GM10847 (cell line): ENCODE results near the gene MEI4.

Experiments used
- POLR2A ChIP-seq: IDR thresholded peaks from 2 replicates; pipeline ENCODE4 v1.6.1; 2011; ENCODE audit not compliant: insufficient read length; ENCODE audit errors: extremely low read depth

MEI4 gene, protein sequence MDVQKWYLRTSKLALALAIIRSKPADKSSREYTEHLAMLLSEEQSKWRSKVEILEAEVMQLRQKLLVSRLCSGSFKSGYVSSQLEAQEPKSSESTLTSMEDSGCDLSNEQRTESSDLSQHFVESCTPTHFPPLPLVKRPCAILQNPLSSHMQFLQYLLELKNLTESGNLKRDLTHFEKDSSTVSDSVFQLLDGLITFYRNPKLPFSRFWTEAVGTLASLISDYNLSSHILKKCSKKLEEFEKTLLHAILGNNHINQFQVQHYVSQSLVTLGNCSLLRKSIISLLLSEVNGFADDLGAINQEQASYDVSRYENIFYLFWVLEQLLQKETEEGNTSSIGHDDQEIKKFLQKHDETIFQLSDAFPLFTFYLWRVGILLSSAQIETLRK

DNA sequence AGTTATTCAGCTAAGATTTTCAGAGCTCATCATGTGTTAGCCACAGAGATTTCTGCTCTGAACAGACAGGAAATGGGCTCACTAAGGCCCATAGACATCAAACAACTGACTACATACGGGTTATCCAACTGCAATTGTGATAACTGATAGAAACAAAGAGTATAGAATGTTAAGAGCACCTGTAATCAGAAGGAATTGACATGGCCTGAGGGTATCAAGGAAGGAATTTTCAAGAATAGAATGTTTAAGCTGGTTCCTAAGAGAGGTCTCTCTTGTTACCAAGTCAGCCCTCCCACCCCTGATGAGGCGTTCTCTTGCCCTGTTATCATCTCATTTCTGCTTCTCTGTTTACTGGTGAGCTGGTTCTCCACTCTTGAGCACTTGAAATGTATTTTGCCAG lies at the start of gene MEI4:
Gene MEI4 (plus strand): TSS at position 301 of the 400 bp plus-strand sequence. CDS start 37,633 bp downstream, outside the sequence.
- TF ChIP-seq POLR2A: no peak

- no peak for TF ChIP-seq POLR2A
Measured at GRCh38 chr6:77604476-77604875, 48.4 kb upstream of the MEI4 start.

DNA sequence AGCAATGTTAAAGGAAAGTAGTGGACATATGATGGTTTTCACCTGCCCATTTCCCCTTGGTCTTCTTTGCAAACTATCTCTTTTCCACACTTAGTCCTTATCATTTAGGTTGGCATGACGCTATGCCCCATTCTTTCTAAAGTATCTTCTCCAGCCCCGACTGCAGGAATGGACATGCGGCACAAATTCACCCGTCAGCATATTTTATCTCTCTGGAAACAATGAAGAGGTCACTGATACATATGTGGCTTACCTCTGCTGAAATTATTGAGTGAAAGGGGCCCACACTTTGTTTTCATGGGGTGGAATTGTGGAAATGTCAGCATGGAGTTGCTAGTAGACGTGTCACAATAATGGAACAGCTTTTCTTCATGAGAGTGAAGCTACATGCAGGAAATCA lies 45.8 kb upstream of the MEI4 start:
- no peak for TF ChIP-seq POLR2A

- no peak for TF ChIP-seq POLR2A
Measured at GRCh38 chr6:77609106-77609505, 43.7 kb upstream of the MEI4 start.

DNA sequence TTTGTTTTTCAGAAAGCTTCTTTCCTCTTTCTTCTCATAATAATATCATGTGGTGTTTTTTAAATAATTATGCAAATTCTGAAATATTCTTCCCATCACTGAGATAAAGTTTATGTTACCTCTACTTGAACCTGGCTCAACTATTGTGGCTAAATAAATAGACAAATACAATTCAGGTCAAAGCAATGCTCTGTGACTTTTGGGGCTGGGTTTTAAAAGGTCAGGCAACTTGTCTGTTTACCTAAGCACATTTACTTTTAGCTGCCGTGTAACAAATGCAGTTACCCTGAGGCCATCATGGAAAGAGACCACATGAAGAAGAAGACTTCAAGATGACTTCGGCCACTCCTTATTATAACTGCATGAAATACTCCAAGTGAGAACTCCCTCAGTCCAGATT lies 33.7 kb upstream of the MEI4 start:
- TF ChIP-seq POLR2A: no peak

GRCh38 chr6:77620278-77620882 lies 32.5 kb upstream of the MEI4 start:
- no peak for TF ChIP-seq POLR2A

GRCh38 chr6:77624515-77624914 lies 28.3 kb upstream of the MEI4 start:
- TF ChIP-seq POLR2A: no peak

GRCh38 chr6:77626426-77626825 lies 26.4 kb upstream of the MEI4 start:
- no peak for TF ChIP-seq POLR2A

- no peak for TF ChIP-seq POLR2A
Measured at GRCh38 chr6:77630014-77630413, 22.8 kb upstream of the MEI4 start.

DNA sequence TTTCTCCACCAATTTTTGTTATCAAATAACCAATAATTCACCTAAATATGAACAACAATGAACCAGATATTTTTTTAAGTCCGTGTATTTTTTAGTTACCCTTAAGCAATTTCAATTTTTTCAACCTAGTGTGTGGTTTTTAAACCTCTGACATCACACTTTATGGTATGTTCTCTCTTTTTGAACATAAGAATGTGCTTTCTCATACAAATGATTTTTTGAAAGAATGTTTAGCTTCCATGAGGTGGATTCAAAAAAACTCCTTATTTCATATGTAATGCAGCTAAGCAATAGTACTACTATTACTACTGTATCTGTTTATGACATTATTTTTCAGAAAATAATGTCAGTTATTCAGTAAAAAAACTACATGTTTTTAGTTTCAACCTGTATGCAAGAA lies 19.4 kb upstream of the MEI4 start:
- no peak for TF ChIP-seq POLR2A

- no peak for TF ChIP-seq POLR2A
Measured at GRCh38 chr6:77633993-77634715, 18.7 kb upstream of the MEI4 start.

DNA sequence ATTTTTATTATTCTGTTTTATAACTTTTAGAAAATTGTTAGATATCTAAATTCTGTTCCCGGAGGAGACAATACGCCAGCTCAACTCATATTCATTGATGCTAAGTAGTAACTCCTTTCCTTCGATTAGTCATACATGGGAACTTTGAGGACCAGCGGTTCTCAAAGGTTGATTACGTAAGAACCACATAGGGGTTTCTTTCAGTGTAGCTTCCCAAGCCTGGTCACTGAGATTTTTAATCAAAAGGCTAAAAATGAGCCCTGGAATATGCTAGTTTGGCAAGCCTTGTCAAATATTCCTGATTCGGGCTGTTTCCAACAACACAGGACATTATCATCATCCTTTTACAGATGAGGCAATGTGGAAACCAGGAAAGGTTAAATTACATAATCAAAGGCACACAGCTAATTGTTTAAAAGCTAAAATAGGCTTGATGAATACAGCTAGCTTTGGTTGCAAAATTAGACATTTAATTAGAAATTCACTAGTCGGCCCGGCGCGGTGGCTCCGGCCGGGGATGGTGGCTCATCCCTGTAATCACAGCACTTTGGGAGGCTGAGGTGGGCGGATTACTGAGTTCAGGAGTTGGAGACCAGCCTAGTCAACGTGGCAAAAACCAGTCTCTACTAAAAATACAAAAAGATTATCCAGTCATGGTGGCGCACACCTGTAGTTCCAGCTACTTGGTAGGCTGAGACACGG lies 14.6 kb upstream of the MEI4 start:
- no peak for TF ChIP-seq POLR2A

DNA sequence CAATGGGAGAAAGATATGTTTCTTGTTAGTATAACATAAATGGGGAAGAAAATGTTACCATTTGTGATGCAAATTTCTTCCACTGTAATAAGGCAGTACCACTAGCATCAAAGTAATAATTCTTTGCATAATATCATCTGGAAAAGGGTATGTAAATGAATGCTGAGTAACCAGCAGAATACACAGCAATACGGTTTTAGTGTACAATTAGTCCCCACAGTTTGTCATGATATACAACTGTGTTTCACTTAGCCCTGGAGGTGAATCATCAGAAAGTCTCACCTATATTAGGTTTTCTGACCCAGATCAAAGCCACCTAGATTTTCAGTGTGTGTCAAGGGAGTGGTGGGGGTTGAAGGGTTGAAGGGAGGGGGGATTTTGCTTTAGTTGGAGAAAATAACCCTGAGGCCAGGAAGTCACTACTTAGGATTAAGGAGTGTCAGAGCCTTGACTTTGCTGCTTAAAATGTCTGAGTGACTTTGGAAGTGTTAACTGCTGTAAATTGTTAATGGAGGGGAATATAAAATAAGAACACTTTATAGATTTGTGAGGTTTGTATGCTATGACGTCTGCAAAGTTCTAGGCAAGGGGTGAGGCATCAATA lies 8.6 kb upstream of the MEI4 start:
- no peak for TF ChIP-seq POLR2A

DNA sequence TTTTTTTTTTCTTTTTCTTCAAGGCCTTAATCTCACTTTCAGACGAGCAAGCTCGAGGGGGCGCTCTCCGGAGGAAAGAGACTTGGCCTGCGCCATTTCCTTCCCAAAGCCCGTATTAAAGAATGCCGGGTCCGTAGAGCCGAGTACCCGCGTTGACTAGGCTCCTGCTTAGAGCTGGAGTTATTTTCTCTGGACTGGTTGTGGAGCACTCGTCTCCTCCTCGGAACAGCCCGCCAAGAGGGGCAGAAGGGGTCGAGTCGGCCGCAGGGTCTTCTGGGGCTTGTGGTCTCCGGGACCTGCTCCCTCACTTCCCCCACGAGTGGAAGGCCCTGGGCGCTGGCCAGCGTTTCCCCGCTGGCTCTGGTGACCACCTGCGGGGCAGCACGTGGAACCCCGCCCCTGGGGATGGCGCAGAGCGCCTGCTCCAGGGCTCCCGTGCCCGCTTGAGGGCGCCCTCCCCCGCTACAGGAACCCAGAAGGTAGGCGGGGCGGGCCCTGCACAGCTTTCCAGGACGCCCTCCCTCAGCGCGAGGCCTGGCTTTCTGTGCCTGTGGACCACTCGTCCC lies 2.7 kb upstream of the MEI4 start:
- TF ChIP-seq POLR2A: no peak

GRCh38 chr6:77653816-77654215 lies 977 bp downstream of the MEI4 start:
- TF ChIP-seq POLR2A: no peak

DNA sequence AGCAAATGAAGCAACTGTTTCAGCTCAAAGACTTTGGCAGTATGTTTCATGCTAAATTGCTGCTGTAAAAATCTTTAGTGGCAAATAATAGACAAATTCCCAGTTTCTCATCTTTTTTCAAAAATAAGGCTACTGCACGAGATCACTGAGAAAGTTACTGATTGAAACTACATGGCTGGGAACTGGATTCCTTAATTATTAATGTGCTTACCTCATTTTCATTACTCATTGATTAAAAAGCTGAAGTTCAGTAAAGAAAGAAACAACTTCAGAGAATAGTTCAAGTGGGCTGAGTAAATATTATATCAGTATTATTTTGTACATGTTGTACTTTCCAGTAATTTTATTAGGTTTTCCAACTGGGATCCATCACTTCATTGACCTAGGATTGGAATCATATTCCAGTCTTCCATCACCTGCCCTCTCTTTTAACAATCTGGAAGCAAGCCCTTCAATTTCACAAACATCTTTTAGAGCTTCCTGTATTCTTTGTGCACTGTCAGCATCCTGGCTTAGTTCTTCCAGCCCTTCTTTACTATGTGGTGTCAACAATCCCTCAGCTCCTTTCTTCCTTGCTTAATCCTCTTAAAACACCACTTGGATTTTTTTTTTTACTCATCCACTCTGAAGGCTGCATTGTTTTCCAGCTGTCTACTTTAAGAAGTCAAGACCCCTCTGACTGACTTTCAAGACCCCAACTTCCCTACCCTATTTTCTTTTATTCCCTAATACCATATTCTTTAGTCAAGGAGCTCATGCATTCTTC lies 4.3 kb downstream of the MEI4 start:
- no peak for TF ChIP-seq POLR2A
